ENCODE results near the gene PIERCE2.

The PIERCE2 gene

DNA sequence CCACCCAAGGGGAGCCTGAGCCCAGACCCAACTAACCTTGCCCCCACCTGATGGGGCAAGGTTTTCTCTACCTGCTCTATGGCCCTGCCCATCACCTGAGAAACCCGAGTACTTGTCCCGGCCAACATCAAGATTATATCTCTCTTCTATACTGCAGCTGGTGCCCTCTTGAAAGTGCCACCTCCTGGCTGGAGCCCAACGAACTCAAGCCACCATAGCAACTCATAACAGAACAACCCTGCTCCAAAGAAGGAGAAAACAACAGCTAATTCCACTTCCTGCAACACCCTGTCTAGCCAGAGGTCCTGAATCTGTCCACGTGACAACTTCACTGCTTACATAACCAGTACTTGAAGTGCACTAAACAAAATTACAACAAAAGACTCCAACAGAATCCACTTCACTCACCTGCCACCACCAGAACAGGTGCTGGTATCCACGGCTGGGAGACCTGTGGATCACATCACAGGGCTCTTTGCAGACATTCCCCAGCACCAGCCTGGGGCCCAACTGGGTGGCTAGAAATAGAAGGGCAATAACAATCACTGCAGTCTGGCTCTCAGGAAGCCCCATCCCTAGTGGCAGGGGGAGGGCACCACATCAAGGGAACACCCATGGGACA is 49.2 kb downstream of the PIERCE2 start:
- Histone ChIP-seq H3K27me3 (no peaks in the 10 kb centered on the region), H3K27ac (no peak overlapping the region), H3K36me3 (no peaks in the 10 kb centered on the region)

DNA sequence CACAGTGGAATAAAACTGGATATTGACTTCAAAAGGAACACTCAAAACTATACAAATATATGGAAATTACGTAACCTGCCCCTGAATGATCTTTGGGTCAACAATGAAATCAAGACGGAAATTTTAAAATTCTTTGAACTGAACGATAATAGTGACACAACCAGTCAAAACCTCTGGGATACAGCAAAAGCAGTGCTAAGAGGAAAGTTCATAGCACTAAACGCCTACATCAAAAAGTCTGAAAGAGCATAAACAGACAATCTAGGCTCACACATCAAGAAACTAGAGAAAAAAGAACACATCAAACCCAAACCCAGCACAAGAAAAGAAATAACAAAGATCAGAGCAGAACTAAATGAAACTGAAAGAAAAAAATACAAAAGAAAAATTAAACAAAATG is 53.2 kb downstream of the PIERCE2 start:
- Histone ChIP-seq H3K4me3 (no peak overlapping the region), H3K4me1 (peaks cover 0 to 13% (median 8%) of the 10 kb centered on the region in 10 experiments; a peak in 11 of 20 replicates), H3K36me3 (no peaks in the 10 kb centered on the region), H4K20me1 (no peaks in the 10 kb centered on the region), H3K4me2 (no peak overlapping the region), H3K9me3 (replicated peaks in 1 of 11) (peaks cover 15 to 47% (median 30%) of the 10 kb centered on the region in 11 experiments), H3K27me3 (no peaks in the 10 kb centered on the region), H3K27ac (no peak overlapping the region), H3K9ac (no peak overlapping the region)
- no peak for TF ChIP-seq Cebpa-rat (IDR thresholded peaks at IDR 0.05)

More for the DNA sequence above, 49.2 kb downstream of the PIERCE2 start:
- Histone ChIP-seq H3K9me3 (replicated peaks in 1 of 11) (peaks cover 15 to 46% (median 34%) of the 10 kb centered on the region in 11 experiments), H3K4me3 (no peak overlapping the region), H3K9ac (no peak overlapping the region), H3K4me2 (peak overlapping the region in 6 of 11 experiments; percentile 26 to 54 (median 50); a peak in 10 of 22 replicates), H3K4me1 (peaks cover 0 to 13% (median 8%) of the 10 kb centered on the region in 10 experiments; a peak in 11 of 20 replicates), H4K20me1 (no peaks in the 10 kb centered on the region)
- no peak for TF ChIP-seq Cebpa-rat (IDR thresholded peaks at IDR 0.05)

DNA sequence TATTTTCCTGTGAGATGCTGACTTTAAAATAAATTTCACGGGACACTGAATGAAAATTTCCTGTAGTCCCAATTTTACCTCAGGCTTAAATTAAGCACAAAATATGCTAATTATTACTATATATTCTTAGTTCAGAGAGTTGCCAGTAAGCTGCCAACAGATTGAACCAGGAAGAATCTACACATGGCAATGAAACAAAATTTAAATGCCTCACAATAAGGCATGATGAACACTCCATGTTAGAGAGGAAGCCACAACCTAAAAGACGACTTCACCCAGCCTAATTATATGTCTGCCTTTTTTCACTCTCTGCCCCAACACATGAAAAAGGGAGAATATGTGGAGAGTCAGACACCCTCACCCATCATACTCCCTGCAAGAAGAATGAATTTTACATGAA is 60.0 kb downstream of the PIERCE2 start:
- Histone ChIP-seq H3K27ac (no peak overlapping the region), H3K27me3 (no peaks in the 10 kb centered on the region), H3K9me3 (replicated peaks in 1 of 11) (no peaks in the 10 kb centered on the region), H3K9ac (no peak overlapping the region), H4K20me1 (no peaks in the 10 kb centered on the region), H3K36me3 (no peaks in the 10 kb centered on the region), H3K4me1 (no peaks in the 10 kb centered on the region), H3K4me2 (no peak overlapping the region), H3K4me3 (no peak overlapping the region)
- TF ChIP-seq Cebpa-rat (IDR thresholded peaks at IDR 0.05) = no peak
